HL-60/S4 (cell line): Measurements from ENCODE around the gene SLC7A4.

Experiments used
- in situ Hi-C: fragments of 300-500 bp; cut with MboI; formaldehyde crosslinking; loops from 2 replicates; pipeline ENCODE4 v1.14.3; 2022; ENCODE audit warnings: low sequenced_read_pairs

The SLC7A4 gene

GRCh38 chr22:21000207-21000986 lies 32.0 kb downstream of the SLC7A4 start:
- in situ Hi-C loops = no loop called here

- in situ Hi-C loops = no loop called here
Measured at GRCh38 chr22:20999350-21000206, 32.8 kb downstream of the SLC7A4 start.

GRCh38 chr22:20998411-20999336 lies 33.7 kb downstream of the SLC7A4 start:
- in situ Hi-C loops = no loop called here

GRCh38 chr22:20997536-20998257 lies 34.7 kb downstream of the SLC7A4 start:
- in situ Hi-C loops = no loop called here

- in situ Hi-C loops = no loop called here
Measured at GRCh38 chr22:20996598-20997535, 35.5 kb downstream of the SLC7A4 start.

- in situ Hi-C loops = no loop called here
Measured at GRCh38 chr22:20996031-20996410, 36.3 kb downstream of the SLC7A4 start.

- in situ Hi-C loops = no loop called here
Measured at GRCh38 chr22:20995329-20996030, 36.9 kb downstream of the SLC7A4 start.

GRCh38 chr22:20994902-20995241 lies 37.5 kb downstream of the SLC7A4 start:
- in situ Hi-C loops = no loop called here

- in situ Hi-C loops = no loop called here
Measured at GRCh38 chr22:20994128-20994901, 38.0 kb downstream of the SLC7A4 start.

GRCh38 chr22:20993304-20994127 lies 38.8 kb downstream of the SLC7A4 start:
- in situ Hi-C loops = no loop called here

- in situ Hi-C loops = no loop called here
Measured at GRCh38 chr22:20992456-20993303, 39.7 kb downstream of the SLC7A4 start.

- in situ Hi-C loops = no loop called here
Measured at GRCh38 chr22:20992056-20992442, 40.3 kb downstream of the SLC7A4 start.

- in situ Hi-C loops = no loop called here
Measured at GRCh38 chr22:20991252-20992055, 40.9 kb downstream of the SLC7A4 start.

GRCh38 chr22:20990184-20991180 lies 41.9 kb downstream of the SLC7A4 start:
- in situ Hi-C loops = no loop called here
